Lower leg skin (tissue), 3 donors: Measurements from ENCODE around the gene C1orf87.

ENCODE experiments used
- POLR2A ChIP-seq, 2 donors: fragments of 450-650 bp; IDR thresholded peaks; one replicate each; pipeline ENCODE4 v1.6.1; 2016 to 2017; ENCODE audit warnings: antibody characterized with exemption in 2 of 2, mild to moderate bottlenecking in 1 of 2, moderate library complexity in 1 of 2
- TF ChIP-seq, protein P1 (sequence below), 3 donors: fragments of 450-650 bp; IDR thresholded peaks; one replicate each; pipeline ENCODE4 v1.5.1; 2016; ENCODE audit warnings: antibody characterized with exemption in 3 of 3, mild to moderate bottlenecking in 3 of 3, moderate library complexity in 2 of 3

DNA sequence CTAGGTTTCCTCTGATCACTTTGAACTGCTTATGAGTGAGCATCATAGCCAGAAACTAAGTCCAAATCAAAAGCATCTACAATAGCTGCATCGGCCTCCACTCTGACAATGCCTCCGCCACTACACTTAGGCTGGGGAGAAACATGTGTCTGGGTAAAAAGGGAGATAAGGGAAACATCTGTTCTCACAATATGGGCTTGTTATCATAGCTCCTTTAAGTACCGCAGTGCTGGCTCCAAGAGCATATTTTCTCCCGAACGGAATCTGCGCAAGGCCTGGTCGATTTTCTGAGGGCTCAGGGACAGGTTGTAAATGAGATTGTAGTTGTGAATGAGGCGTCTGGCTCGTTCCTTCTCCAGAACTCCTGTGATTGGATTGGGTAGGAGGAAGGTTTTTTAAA is 83.1 kb downstream of the C1orf87 start:
- TF ChIP-seq, protein P1, sequence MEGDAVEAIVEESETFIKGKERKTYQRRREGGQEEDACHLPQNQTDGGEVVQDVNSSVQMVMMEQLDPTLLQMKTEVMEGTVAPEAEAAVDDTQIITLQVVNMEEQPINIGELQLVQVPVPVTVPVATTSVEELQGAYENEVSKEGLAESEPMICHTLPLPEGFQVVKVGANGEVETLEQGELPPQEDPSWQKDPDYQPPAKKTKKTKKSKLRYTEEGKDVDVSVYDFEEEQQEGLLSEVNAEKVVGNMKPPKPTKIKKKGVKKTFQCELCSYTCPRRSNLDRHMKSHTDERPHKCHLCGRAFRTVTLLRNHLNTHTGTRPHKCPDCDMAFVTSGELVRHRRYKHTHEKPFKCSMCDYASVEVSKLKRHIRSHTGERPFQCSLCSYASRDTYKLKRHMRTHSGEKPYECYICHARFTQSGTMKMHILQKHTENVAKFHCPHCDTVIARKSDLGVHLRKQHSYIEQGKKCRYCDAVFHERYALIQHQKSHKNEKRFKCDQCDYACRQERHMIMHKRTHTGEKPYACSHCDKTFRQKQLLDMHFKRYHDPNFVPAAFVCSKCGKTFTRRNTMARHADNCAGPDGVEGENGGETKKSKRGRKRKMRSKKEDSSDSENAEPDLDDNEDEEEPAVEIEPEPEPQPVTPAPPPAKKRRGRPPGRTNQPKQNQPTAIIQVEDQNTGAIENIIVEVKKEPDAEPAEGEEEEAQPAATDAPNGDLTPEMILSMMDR (IDR thresholded peaks at IDR 0.05), result no peak
- TF ChIP-seq POLR2A (IDR thresholded peaks at IDR 0.05), result no peak
